ENCODE data around the gene GAPDHS. TPM values are rescaled to one million over a fixed set of nuclear protein-coding genes. Genes with fewer than 3 reads are reported as not detected.

The GAPDHS gene
- total and polyA plus RNA-seq, 4 donors: not detected

DNA sequence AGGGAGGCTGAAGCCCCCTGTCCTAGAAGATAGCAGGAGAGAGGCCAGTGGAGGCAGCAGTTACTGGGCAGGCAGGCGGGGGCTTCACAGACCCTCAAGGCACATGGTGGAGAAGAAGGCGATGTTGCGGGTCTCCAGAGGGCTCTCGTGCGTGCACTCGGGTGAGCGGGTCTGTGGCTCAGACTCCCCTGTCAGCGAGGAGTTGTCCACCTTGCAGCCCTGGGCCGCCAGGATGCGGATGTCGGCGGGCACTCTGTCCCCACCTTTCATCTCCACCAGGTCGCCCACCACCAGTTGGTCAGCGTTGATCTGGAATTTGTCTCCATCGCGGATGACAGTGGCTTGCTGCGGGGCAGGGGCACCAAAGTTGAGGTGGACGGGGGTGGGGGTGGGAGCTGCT is 27.0 kb downstream of the GAPDHS start:
- H3K36me3 ChIP-seq (ENCODE audit: control insufficient read depth in 4 of 4, insufficient read depth in 3 of 4, low read depth in 1 of 4, low read length in 3 of 4): no peaks in the 10 kb centered on the region
- H3K27ac ChIP-seq (ENCODE audit: low read depth in 1 of 2, low read length in 2 of 2): no peak overlapping the region
- no peak overlapping the region for H3K9ac ChIP-seq (ENCODE audit: low read depth in 1 of 2, low read length in 2 of 2)
- WGBS: 86% methylated on average over 18 of the region's 18 CpGs
- no peak for DNase-seq (ENCODE audit: low spot score)
- no peak overlapping the region for H3K4me3 ChIP-seq (ENCODE audit: low read depth in 1 of 3, low read length in 3 of 3)
- H3K9me3 ChIP-seq (ENCODE audit: control insufficient read depth in 4 of 4, low read length in 3 of 4): no peaks in the 10 kb centered on the region
- H3K27me3 ChIP-seq (ENCODE audit: control insufficient read depth in 4 of 4, insufficient read depth in 4 of 4, low read length in 3 of 4): peaks cover 0 to 7% (median 3%) of the 10 kb centered on the region in 4 donors
- peaks cover 0 to 7% (median 4%) of the 10 kb centered on the region in 4 donors for H3K4me1 ChIP-seq (ENCODE audit: control insufficient read depth in 4 of 4, insufficient read depth in 4 of 4, low read length in 3 of 4)
- TF ChIP-seq RXRA (IDR thresholded peaks at IDR 0.05): no peak
- TF ChIP-seq, protein P1, sequence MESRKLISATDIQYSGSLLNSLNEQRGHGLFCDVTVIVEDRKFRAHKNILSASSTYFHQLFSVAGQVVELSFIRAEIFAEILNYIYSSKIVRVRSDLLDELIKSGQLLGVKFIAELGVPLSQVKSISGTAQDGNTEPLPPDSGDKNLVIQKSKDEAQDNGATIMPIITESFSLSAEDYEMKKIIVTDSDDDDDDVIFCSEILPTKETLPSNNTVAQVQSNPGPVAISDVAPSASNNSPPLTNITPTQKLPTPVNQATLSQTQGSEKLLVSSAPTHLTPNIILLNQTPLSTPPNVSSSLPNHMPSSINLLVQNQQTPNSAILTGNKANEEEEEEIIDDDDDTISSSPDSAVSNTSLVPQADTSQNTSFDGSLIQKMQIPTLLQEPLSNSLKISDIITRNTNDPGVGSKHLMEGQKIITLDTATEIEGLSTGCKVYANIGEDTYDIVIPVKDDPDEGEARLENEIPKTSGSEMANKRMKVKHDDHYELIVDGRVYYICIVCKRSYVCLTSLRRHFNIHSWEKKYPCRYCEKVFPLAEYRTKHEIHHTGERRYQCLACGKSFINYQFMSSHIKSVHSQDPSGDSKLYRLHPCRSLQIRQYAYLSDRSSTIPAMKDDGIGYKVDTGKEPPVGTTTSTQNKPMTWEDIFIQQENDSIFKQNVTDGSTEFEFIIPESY (IDR thresholded peaks at IDR 0.05): no peak

DNA sequence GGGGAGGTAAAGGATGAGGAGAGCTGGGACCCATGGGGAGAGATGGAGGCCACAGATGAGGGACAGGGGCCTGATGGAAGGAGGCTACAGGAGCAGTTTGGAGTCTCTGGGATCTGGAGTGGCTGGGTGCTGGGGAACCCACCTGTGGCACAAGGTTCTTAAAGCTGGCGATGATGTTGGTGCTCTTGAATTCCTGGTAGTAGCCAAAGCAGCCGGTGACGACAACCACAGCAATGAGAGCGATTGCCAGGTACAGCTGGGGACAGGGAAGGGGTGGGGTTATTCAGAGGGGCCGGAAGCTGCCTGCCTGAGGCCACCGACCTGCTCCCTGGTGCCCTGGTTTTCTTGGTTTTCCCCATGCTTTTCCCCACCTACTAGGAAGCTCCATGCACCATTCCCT is 27.4 kb downstream of the GAPDHS start:
- H3K9me3 ChIP-seq (ENCODE audit: control insufficient read depth in 4 of 4, low read length in 3 of 4): no peaks in the 10 kb centered on the region
- no peaks in the 10 kb centered on the region for H3K36me3 ChIP-seq (ENCODE audit: control insufficient read depth in 4 of 4, insufficient read depth in 3 of 4, low read depth in 1 of 4, low read length in 3 of 4)
- H3K4me1 ChIP-seq (ENCODE audit: control insufficient read depth in 4 of 4, insufficient read depth in 4 of 4, low read length in 3 of 4): peaks cover 0 to 7% (median 4%) of the 10 kb centered on the region in 4 donors
- TF ChIP-seq NR2F2 (IDR thresholded peaks at IDR 0.05) (no peak), JUND (IDR thresholded peaks at IDR 0.05) (no peak), HNF4G (IDR thresholded peaks at IDR 0.05) (no peak), RAD21 (IDR thresholded peaks at IDR 0.05) (no peak), EGR1 (IDR thresholded peaks at IDR 0.05; ENCODE audit: low read depth in 2 of 2) (no peak), TAF1 (conservative IDR thresholded peaks at IDR 0.05) (no peak), GABPA (IDR thresholded peaks at IDR 0.05 in 1 of 2, conservative IDR thresholded peaks at IDR 0.05 in 1 of 2) (no peak), FOXA1 (IDR thresholded peaks at IDR 0.05) (no peak), HNF4A (conservative IDR thresholded peaks at IDR 0.05) (no peak), FOXA2 (IDR thresholded peaks at IDR 0.05) (no peak), SP1 (IDR thresholded peaks at IDR 0.05) (no peak), YY1 (IDR thresholded peaks at IDR 0.05) (no peak)
- TF ChIP-seq, protein P1 (IDR thresholded peaks at IDR 0.05): no peak
- TF ChIP-seq, protein P2, sequence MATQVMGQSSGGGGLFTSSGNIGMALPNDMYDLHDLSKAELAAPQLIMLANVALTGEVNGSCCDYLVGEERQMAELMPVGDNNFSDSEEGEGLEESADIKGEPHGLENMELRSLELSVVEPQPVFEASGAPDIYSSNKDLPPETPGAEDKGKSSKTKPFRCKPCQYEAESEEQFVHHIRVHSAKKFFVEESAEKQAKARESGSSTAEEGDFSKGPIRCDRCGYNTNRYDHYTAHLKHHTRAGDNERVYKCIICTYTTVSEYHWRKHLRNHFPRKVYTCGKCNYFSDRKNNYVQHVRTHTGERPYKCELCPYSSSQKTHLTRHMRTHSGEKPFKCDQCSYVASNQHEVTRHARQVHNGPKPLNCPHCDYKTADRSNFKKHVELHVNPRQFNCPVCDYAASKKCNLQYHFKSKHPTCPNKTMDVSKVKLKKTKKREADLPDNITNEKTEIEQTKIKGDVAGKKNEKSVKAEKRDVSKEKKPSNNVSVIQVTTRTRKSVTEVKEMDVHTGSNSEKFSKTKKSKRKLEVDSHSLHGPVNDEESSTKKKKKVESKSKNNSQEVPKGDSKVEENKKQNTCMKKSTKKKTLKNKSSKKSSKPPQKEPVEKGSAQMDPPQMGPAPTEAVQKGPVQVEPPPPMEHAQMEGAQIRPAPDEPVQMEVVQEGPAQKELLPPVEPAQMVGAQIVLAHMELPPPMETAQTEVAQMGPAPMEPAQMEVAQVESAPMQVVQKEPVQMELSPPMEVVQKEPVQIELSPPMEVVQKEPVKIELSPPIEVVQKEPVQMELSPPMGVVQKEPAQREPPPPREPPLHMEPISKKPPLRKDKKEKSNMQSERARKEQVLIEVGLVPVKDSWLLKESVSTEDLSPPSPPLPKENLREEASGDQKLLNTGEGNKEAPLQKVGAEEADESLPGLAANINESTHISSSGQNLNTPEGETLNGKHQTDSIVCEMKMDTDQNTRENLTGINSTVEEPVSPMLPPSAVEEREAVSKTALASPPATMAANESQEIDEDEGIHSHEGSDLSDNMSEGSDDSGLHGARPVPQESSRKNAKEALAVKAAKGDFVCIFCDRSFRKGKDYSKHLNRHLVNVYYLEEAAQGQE (IDR thresholded peaks at IDR 0.05): no peak
- TF ChIP-seq, protein P3, sequence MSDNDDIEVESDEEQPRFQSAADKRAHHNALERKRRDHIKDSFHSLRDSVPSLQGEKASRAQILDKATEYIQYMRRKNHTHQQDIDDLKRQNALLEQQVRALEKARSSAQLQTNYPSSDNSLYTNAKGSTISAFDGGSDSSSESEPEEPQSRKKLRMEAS (IDR thresholded peaks at IDR 0.05): no peak
- peaks cover 0 to 7% (median 3%) of the 10 kb centered on the region in 4 donors for H3K27me3 ChIP-seq (ENCODE audit: control insufficient read depth in 4 of 4, insufficient read depth in 4 of 4, low read length in 3 of 4)
- H3K27ac ChIP-seq (ENCODE audit: low read depth in 1 of 2, low read length in 2 of 2): no peak overlapping the region
- no peak overlapping the region for H3K4me3 ChIP-seq (ENCODE audit: low read depth in 1 of 3, low read length in 3 of 3)
- DNase-seq (ENCODE audit: low spot score): no peak
- H3K9ac ChIP-seq (ENCODE audit: low read depth in 1 of 2, low read length in 2 of 2): no peak overlapping the region
- 67% methylated on average over 6 of the region's 6 CpGs for WGBS

Data from liver (tissue), 9 donors.